ENCODE data around the gene ABHD16A.

GRCh38 chr6:31733734-31734133 is 30.6 kb upstream of the ABHD16A start:
- no peak for TF ChIP-seq SUZ12 (IDR thresholded peaks at IDR 0.05; ENCODE audit: extremely low read depth, insufficient read depth, insufficient read length)
- no peak for TF ChIP-seq YY1 (IDR thresholded peaks at IDR 0.05; ENCODE audit: insufficient read depth, insufficient read length)

Measured in NT2/D1 (cell line).